Stomach (tissue), 9 donors: ENCODE data around the gene NDUFB4. TPM values are rescaled to one million over a fixed set of nuclear protein-coding genes. Genes with fewer than 3 reads are reported as not detected.

Experiments used
- DNase-seq, 2 donors: peaks; one replicate each; pipeline versions ENCODE4 v3.0.0 to v3.0.0-alpha.2; 2013 to 2019
- H3K27ac ChIP-seq, 5 donors: fragments of 200-600 bp in 4 of 5; sonication (generic) in 4 of 5; one replicate each; pipeline ENCODE4 v1.5.1; 2013 to 2019; ENCODE audit warnings: mild to moderate bottlenecking in 1 of 5, moderate library complexity in 1 of 5
- H3K27me3 ChIP-seq, 3 donors: fragments of 200-600 bp; sonication (generic); one replicate each; pipeline ENCODE4 v1.5.1; 2017 to 2019; ENCODE audit warnings: mixed run types in 1 of 3
- H3K36me3 ChIP-seq, 4 donors: fragments of 200-600 bp; sonication (generic); 1 replicate in 3 of 4; 2 replicates in 1 of 4; pipeline ENCODE4 v1.5.1; 2016 to 2019
- H3K4me1 ChIP-seq, 4 donors: fragments of 200-600 bp; sonication (generic); one replicate each; pipeline ENCODE4 v1.5.1; 2016 to 2019
- H3K4me3 ChIP-seq, 4 donors: fragments of 200-600 bp; sonication (generic) in 3 of 4; one replicate each; pipeline ENCODE4 v1.5.1; 2016 to 2019; ENCODE audit warnings: mild to moderate bottlenecking in 1 of 4
- H3K9me3 ChIP-seq, 4 donors: fragments of 200-600 bp; sonication (generic); one replicate each; pipeline ENCODE4 v1.5.1; 2016 to 2019
- CTCF ChIP-seq, 7 experiments: fragments of 450-650 bp in 4 of 7; fragments of 200-600 bp in 3 of 7; sonication (generic) in 3 of 7; IDR thresholded peaks; one replicate each; pipeline ENCODE4 v1.5.1; 2016 to 2019; ENCODE audit warnings: antibody characterized with exemption in 7 of 7, control low read depth in 2 of 7, mild to moderate bottlenecking in 1 of 7
- EP300 ChIP-seq: sonication (generic); formaldehyde crosslinking; IDR thresholded peaks from one replicate; pipeline ENCODE4 v1.6.1; 2017; ENCODE audit warnings: antibody characterized with exemption
- POLR2A ChIP-seq, 4 donors: fragments of 450-650 bp; IDR thresholded peaks; one replicate each; pipeline ENCODE4 v1.6.1; 2016; ENCODE audit warnings: antibody characterized with exemption in 4 of 4, control low read depth in 2 of 4, mild to moderate bottlenecking in 1 of 4, moderate library complexity in 1 of 4
- POLR2AphosphoS5 ChIP-seq, 3 donors: sonication (generic); formaldehyde crosslinking; IDR thresholded peaks; one replicate each; pipeline ENCODE4 v1.6.1; 2016; ENCODE audit warnings: antibody characterized with exemption in 3 of 3
- WGBS, 5 donors: extraction: QIAGEN DNeasy Blood & Tissue Kit in 3 of 5; methylation state at CpG; one replicate each; pipeline versions ENCODE4 v1.1.5 to v1.1.7; 2013 to 2018; 5-methylcytosine and 5-hydroxymethylcytosine counted together
- intact Hi-C: fragments of 100-400 bp; cut with DNase I; formaldehyde crosslinking; loops from one replicate; pipeline ENCODE4 v1.15.1; 2023; ENCODE audit warnings: low total_unique reads
- polyA plus RNA-seq, 3 donors: library from polyadenylated mRNA; stranded (reverse); fragments of 200-250 nt; gene quantifications; one replicate each; pipeline ENCODE4 v1.2.3, GENCODE V29; 2013
- total RNA-seq, 5 donors: library from RNA; depleted of rRNA; stranded (reverse); fragments of >200 nt; gene quantifications; one replicate each; pipeline versions ENCODE4 v1.1.0 to v1.2.3, GENCODE V29; 2014 to 2016
- donor health status: healthy with polysubstance abuse.
- donor health status: Bipolar disorder and iron deficiency.
- donor health status: healthy.

Gene NDUFB4
- total and polyA plus RNA-seq, 8 donors: 18.7 to 343 (median 113) TPM

GRCh38 chr3:120642368-120642948, 46.3 kb downstream of the NDUFB4 start:
- intact Hi-C loops: no loop called here
- H3K27ac ChIP-seq: no peak overlapping the region
- H3K9me3 ChIP-seq: no peaks in the 10 kb centered on the region
- H3K27me3 ChIP-seq: no peaks in the 10 kb centered on the region
- peaks cover 0 to 30% (median 12%) of the 10 kb centered on the region in 4 donors for H3K36me3 ChIP-seq
- H3K4me1 ChIP-seq: peaks cover 0 to 17% (median 3%) of the 10 kb centered on the region in 4 donors
- H3K4me3 ChIP-seq: no peak overlapping the region
- no peak for DNase-seq
- TF ChIP-seq CTCF (IDR thresholded peaks at IDR 0.05): no peak
- no peak for TF ChIP-seq POLR2A (IDR thresholded peaks at IDR 0.05)
- no peak for TF ChIP-seq EP300
- TF ChIP-seq POLR2AphosphoS5 (IDR thresholded peaks at IDR 0.05): no peak
- 62 to 78% (median 75%) methylated on average over 4 of the region's 4 CpGs for WGBS, 5 donors

- 48 to 73% (median 66%) methylated on average over 5 of the region's 5 CpGs for whole genome bisulfite sequencing, 5 donors
- TF ChIP-seq POLR2A (IDR thresholded peaks at IDR 0.05) (no peak), EP300 (no peak), POLR2AphosphoS5 (IDR thresholded peaks at IDR 0.05) (no peak), CTCF (IDR thresholded peaks at IDR 0.05) (no peak)
- Histone ChIP-seq H3K27me3 (no peaks in the 10 kb centered on the region), H3K4me3 (no peak overlapping the region), H3K9me3 (no peaks in the 10 kb centered on the region), H3K4me1 (peaks cover 0 to 8% (median 0%) of the 10 kb centered on the region in 4 donors), H3K27ac (peak overlapping the region in 1 of 5 donors; percentile 43), H3K36me3 (peaks cover 0 to 18% (median 8%) of the 10 kb centered on the region in 4 donors)
- no peak for DNase-seq
- intact Hi-C loops: no loop called here
Measured at GRCh38 chr3:120645083-120645845, 49.1 kb downstream of the NDUFB4 start.

DNA sequence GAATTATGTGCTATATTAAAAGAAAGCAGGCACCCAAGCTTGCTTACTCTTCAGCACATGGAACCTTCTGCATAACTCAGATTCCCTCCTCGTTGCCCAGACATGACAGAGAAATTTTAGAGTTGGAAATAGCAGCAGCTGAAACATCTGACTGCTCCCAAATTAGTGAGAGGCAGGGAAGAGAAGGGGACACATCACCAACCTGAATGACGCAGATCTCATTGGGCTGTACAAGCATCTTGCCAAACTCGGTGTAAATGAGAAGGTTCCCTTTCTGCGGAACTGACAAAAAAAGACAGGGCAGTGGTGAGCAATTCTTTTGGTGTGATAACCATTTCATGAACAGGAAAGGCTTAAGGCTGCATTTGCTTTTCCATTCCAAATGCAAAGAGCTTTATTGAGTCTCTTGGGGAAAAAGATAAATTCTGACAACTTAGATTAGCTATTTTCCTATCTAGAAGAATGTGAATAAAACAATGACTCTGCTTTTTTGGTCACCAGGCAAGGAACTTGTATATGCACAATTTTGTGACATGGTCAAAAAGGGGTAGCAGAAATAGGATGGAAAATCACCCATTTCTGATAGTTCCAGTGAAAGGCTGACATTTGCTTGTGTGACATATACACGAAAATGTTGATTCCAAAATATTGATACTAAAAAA, 50.8 kb downstream of the NDUFB4 start:
- intact Hi-C loops: no loop called here
- TF ChIP-seq CTCF (IDR thresholded peaks at IDR 0.05) (no peak), POLR2A (IDR thresholded peaks at IDR 0.05) (no peak), POLR2AphosphoS5 (IDR thresholded peaks at IDR 0.05) (no peak), EP300 (no peak)
- peaks cover 0 to 12% (median 4%) of the 10 kb centered on the region in 4 donors for H3K36me3 ChIP-seq
- 67 to 77% (median 69%) methylated on average over 5 of the region's 5 CpGs for WGBS, 5 donors
- no peaks in the 10 kb centered on the region for H3K27me3 ChIP-seq
- no peak overlapping the region for H3K4me3 ChIP-seq
- no peaks in the 10 kb centered on the region for H3K9me3 ChIP-seq
- H3K27ac ChIP-seq: peak overlapping the region in 1 of 5 donors; percentile 40
- peaks cover 0 to 8% (median 0%) of the 10 kb centered on the region in 4 donors for H3K4me1 ChIP-seq
- peak in 1 of 2 donors; percentile 35 for DNase-seq

DNA sequence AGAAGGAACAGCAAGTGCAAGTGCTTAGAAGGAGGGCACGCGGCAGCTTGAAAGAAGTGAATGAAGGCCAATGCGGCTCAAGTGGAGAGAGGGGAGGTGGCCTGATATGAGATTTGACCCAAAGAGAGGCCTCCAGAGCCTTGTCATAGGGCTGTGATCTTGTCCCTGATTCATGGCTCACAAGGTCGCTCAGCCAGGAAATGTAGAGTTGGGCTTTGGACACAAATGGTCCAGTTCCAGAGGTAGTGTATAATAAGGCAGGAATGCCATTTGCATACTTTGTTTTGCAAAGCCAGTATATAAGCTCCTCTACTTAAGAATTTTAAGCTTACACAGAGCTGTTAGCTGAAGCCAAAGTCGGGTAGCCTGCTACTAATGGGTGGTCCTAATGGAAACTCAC, 52.2 kb downstream of the NDUFB4 start:
- H3K9me3 ChIP-seq: no peaks in the 10 kb centered on the region
- no peak overlapping the region for H3K27ac ChIP-seq
- peaks cover 0 to 12% (median 4%) of the 10 kb centered on the region in 4 donors for H3K36me3 ChIP-seq
- DNase-seq: peak in 1 of 2 donors; percentile 8
- TF ChIP-seq CTCF (IDR thresholded peaks at IDR 0.05) (no peak), POLR2A (IDR thresholded peaks at IDR 0.05) (no peak), EP300 (no peak), POLR2AphosphoS5 (IDR thresholded peaks at IDR 0.05) (no peak)
- H3K4me1 ChIP-seq: peaks cover 0 to 19% (median 7%) of the 10 kb centered on the region in 4 donors
- H3K4me3 ChIP-seq: no peak overlapping the region
- H3K27me3 ChIP-seq: no peaks in the 10 kb centered on the region
- intact Hi-C loops: no loop called here
- 80 to 92% (median 91%) methylated on average over 5 of the region's 5 CpGs for WGBS, 5 donors
